Measurements from ENCODE around the gene OR4E1.
"Not testable (repeated sequence)": the region's sequence is repeated elsewhere in the genome, so short reads cannot be mapped to it uniquely, and the experiment has no call there.

OR4E1 gene, protein sequence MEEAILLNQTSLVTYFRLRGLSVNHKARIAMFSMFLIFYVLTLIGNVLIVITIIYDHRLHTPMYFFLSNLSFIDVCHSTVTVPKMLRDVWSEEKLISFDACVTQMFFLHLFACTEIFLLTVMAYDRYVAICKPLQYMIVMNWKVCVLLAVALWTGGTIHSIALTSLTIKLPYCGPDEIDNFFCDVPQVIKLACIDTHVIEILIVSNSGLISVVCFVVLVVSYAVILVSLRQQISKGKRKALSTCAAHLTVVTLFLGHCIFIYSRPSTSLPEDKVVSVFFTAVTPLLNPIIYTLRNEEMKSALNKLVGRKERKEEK

DNA sequence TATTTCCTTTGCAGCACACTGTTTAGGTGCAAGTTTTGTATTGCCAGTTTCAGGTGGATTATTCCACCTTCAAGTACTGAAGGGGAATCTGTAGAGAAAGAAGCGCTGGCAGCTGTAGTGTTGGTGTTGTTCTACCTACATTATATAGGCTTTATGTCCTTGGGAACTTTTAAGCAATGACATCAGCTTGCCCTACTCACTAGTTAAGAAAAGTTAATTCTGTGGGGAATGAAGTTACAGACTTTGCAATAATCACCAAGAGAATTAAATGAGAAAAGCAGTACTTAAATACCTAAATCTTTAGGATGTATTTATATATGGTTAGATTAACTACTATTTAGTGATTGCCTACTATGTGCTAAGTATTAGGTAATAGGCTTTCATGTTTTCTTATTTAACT lies at the start of gene OR4E1:
TSS of gene OR4E1 (minus strand) at position 101 of the 400 bp plus-strand sequence. CDS start 2,883 bp downstream, outside the sequence.
- no peak for DNase-seq

DNA sequence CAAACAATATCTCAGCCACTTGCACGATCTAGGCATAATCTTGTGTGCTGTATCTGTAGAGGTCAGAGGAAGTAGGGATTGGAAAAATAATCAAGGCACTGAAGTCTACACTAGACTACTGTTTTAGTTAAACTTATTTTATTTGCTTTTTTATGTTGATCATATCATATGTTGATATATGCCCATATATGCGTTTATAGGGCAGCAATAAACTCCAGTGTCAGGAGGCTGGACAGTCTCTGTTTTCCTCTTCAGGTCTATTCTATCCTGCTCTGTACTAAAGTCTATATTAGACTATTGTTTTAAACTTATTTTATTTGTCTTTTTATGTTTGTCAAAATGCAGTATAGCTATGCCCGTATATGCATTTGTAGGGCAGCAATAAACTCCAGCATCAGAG lies 47.9 kb upstream of the OR4E1 start:
- DNase-seq = no peak

DNA sequence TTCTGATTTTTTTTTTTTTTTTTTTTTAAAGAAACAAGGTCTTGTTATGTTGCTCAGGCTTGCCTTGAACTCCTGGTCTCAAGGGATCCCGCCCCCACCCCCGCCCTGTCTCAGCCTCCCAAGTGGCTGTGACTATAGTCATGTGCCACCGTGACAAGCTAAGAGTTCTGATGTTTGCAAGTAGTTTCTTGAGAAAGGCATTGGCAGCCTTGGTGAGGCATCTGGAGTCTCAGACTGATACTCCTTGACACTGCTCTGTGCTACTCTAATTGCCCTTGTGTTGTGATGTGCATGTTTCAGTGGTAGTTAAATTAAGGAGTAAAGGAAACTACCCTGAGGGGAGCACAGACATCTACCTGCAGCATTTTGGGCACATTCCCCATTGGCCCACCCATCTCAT lies 46.2 kb upstream of the OR4E1 start:
- DNase-seq = no peak

DNA sequence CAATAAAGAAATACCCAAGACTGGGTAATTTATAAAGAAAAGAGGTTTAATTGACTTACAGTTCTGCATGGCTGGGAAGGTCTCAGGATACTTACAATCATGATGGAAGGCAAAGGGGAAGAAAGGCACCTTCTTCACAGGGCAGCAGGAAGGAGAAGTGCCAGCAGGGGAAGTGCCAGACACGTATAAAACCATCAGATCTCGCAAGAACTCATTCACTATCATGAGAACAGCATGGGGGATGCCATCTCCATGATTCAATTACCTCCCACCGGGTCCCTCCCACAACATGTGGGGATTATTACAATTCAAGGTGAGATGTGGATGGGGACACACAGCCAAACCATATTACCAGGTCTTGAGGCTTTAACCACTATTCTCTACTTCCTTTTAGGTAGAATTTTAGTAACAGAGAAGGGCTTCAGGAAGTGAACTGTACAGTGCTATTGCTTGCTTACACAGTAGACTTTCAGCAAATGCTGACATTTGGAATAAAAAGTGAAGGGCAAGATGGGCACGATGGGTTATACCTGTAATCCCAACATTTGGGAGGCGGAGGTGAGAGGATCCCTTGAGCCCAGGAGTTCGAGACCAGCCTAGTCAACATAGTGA lies 40.8 kb upstream of the OR4E1 start:
- DNase-seq = no peak

DNA sequence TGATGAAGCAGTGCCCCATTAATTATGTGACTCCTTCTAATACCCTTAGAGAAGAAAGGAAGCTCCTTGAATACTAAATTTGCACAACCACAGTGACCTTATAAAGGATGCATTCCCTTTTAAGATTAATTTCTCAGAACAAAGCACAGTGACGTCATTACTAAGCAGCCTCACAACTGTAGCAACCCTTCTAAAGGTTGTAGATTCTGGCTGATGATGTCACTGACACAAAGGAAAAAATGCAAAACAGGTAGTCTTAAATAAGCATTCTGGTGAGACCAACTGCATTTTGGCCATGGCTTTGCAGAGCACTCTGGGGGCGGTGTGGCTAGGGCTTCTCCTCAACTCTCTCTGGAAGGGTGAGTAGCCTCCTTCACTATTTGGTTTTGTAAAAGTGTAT lies 38.4 kb upstream of the OR4E1 start:
- DNase-seq = no peak

DNA sequence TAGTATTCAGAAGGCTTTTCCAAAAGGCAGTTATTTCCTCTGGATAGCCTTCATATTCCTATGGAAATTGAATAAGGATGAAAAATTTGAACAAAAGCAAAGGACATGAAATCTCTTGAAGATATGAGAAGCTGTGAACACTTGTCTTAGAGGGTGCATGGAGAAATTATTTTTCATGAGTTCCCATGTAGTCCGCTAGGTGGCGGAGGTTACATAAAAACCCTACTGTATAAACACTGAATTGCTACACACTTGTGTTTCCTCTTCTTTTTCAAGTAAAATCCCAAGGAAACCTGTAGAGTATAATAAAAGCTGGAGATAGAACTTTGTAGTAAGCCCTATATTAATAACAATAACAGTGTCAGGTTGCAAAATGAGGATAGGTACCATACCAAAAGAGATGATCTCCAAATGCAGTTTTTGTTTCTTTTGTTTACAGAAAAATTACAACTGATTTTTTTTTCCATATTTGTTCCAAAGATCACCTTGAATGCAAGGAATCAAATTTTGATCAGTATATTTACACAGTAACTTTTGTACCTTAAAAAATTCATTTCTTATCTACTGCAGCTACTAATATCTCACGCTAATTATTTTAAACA lies 37.8 kb upstream of the OR4E1 start:
- peak in 1 of 2 donors; percentile 37 for DNase-seq

DNA sequence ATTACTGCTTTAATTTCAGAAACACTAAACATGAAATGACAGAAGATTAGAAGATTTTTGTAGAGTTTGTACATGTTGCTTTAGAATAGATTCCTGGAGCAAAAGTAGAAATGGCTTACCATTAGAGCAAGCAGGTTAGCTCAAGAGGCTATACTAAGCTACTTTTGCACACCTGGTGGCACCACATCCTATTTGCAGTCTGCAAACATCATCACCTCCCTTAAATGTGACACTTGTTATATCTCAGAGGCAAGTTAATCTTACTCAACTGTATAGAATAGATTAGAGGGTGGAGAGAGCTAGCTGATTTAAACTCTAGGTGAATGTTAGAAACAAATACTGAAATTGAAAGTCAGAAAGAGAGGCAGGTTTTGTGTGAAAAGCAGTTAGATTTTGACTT lies 30.7 kb upstream of the OR4E1 start:
- DNase-seq = no peak

DNA sequence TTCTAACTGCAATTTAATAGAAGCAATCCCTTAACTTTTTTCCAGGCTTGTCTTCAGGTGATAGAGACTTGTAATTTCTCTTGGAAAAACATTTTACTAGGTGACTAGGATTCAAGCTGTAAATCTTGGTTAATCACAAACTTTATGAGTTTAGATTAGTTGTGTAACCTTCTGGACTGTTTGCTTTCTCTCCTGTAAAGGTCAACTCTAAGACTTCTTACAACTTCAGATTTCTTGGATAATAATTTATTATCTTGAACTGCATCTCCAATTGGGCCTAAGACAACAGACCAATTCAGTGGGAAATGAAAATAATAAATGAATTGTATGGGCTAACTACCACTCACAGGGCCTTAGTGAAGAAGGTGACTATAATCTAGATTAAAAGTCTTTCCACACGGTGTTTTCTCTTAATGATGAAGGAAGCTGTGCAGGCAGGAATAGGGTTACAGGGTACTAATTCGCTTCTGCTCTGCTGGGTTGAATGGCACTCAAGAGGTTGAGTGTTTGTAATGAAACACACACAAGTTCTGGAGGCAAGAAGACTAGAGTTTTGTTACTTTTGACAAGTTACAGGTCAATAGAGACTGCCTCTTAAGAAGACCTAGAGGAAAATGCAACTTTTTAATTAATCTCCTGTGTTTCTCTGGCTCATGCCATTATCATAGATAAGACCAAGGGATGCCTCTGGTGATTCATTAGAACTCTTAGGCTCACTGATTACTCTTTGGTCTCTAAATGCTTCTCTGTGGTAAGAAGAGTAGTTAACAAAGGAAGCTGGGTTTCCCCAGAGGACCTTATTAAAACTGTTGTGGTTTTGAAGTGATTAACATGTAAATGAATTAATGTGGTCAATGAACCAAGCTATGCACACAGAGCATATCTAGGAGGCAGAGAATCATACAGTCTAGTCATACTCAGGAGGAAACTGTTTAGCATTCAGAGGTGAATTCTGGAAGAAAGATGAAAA lies 30.0 kb upstream of the OR4E1 start:
- no peak for DNase-seq

DNA sequence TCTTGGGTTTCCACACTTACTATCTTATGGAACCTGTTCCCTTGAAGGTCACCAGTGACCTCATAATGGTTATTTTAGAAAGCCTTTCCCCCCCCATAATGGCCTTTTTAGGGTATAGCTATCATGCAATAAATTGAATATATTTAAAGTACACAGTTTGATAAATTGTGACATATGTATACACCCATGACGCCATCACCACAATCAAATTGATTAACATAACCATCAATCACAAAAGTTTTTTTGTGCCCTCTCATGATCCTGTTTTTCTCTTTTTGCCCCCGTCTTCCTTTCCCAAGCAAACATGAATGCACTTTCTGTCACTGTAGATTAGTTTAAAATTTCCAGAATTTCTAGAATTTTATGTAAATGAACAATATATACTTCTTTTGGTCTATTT lies 28.7 kb upstream of the OR4E1 start:
- no peak for DNase-seq

DNA sequence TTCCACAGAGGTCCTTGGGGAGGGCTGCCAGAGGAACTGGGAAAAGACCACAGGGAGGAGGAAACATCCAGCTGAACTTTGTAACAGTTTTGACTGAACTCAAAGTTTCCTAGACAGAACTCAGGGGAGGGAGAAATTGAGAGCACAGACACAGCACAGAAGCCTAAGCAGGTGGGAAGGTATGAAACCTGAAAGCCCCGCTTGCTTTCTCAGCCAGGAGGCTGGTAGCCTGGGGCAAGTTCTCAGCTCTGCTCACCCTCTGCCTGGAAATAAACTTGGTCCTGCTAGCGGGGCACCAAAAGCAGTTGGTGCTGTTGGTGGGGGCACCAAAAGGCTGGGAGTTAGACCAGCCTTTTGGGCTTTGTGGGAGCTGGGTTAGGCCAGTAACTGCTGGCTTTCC lies 25.9 kb upstream of the OR4E1 start:
- no peak for DNase-seq

DNA sequence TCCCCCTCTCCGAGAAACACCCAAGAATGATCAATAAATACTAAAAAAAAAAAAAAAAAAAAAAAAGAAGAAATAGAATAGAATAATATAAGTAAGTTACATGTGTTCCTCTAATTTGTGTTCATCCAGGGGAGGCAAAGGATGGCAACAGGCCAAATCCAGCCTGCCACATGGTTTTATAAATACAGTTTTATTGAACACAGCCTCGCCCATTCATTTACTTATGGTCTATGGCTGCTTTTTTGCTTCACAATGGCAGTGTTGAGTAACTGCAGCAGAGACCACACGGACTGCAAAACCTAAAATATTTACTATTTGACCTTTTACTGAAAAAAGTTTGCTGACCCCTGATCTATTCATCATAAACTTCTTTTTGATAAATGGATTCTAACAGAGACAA lies 24.9 kb upstream of the OR4E1 start:
- DNase-seq = not testable (repeated sequence)

DNA sequence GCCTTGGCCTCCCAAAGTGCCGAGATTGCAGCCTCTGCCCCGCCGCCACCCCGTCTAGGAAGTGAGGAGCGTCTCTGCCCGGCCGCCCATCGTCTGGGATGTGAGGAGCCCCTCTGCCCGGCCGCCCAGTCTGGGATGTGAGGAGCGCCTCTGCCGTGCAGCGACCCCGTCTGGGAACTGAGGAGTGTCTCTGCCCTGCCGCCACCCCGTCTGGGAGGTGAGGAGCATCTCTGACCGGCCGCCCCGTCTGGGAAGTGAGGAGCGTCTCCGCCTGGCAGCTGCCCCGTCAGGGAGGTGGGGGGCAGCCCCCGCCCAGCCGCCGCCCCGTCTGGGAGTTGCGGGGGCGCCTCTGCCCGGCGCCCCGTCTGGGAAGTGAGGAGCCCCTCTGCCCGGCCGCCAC lies 24.0 kb upstream of the OR4E1 start:
- DNase-seq = not testable (repeated sequence)

DNA sequence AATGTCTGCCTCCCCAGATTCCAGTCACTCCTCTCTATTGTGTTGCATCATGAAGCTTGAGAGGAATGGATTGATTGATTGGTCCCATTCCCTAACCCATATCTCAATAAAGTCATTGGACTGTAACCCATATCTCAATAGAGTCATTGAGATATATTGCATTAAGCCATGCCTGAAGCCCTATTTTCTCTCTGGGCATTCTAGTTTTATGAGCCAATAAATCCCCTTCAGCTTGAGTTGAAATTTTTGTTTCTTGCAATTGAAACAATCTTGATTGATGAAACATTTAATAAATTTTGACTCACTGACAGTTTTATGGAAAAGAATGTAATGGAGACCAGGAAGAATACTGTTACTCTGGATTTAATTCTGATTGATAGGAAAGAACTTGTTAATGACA lies 20.8 kb upstream of the OR4E1 start:
- no peak for DNase-seq

DNA sequence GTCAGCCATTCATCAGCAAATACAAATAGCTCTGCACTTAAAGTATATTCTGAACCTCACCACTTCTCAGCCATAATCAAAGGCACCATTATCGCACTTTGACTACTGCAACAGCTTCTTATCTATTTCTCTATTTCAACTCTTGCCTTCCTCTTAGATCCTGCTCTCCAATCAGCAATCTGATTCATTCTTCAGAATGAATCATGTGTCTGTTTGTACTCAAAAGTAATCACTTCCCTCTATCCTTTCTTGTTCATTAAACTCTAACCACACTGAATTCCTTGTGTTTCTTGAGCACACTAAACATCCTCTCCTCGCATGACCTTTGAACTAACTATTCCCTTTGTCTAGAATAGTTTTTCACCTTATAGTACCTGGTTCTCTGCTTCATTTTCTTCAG lies 12.8 kb upstream of the OR4E1 start:
- no peak for DNase-seq

DNA sequence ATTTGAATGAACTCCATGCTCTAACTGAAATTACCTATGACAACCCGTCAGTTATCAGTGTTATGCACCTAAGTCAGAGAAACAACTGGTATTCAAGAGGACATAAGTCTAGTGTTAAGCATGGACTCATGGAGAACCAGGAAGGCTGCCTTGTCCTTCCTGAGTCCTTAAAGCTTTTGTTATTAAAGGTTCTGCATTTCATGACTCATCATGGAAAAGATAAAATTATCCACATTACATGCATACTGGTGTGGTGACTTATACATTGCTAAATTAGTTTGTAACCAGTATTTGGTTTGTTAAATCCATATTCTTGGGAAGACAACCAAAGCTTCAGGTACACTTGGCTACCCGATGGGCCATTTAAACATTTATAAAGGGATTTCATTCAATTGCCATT lies 6.5 kb upstream of the OR4E1 start:
- DNase-seq = no peak

DNA sequence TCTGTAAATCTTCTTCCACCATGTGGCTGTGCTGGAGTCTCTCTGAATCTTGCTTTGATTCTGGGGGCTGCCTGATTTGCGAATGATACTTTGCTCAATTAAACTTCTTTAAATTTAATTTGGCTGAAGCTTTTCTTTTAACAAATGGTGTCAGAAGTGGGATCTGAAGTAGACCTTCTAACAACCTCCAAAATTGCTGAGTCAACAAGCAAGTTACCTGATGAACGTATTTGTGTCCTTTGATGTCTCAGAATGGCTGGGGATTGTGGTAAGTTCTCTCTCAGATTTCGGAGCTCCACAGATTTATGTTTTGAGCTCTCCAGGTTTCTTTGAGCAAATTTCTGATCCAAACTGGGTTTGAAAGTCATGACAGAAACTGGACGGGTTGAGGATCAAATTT lies 1.9 kb upstream of the OR4E1 start:
- DNase-seq = no peak

DNA sequence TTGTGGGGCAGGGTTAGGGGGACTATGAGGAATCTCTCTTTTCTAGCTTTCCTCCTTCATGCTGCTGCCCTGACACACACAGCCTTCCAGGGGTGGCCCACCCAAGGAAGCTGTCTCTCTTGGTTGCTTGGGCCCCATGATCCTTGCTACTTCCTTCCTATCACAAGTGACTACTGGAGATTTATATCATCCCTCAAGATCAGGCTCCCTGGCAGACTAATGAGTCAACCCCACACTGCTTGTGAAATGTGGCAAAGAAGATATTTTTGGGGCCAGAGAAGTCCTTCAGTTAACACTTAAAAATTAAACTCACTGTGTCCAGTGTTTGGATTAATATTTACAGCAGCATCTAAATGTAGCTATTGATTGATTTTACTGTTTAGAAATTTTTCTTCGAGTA lies 1.5 kb downstream of the OR4E1 start:
- no peak for DNase-seq

DNA sequence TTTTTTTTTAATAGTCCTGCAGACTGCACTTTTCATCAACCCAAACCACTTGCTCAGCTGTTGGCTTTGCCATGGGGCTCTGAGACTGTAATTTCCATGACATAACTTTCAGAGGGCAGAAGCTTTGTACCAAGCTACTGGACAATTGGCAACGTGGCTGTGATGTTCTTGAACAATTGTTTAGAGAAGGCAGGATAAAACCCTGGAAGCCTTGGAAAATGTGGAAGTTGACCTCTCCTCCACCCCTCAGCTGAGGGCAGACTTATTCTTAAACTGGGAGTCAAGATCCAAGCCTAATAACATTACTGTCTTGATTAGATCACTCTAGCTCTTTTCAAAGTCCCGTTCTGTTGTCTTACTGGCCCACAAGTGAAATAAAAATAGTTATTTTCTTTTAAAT lies 2.2 kb downstream of the OR4E1 start:
- no peak for DNase-seq

DNA sequence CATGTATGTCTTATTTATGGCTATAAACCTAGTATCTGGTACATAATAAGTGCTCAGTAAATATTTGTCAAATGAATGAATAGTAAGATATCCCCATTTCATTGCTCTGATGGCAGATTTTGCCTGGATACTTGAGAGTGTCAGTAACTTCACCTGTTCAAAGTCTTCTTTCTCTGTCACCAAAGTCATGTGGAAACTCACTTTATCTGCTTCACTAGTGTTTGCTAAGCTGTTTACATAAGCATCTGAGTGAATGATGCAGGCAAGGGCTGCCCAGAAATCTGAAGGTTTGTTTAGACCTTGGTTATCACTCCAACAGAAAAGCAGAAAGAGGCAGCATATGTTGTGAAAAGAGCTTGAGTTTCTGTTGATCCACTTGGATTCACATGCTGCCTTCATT lies 4.3 kb downstream of the OR4E1 start:
- no peak for DNase-seq

DNA sequence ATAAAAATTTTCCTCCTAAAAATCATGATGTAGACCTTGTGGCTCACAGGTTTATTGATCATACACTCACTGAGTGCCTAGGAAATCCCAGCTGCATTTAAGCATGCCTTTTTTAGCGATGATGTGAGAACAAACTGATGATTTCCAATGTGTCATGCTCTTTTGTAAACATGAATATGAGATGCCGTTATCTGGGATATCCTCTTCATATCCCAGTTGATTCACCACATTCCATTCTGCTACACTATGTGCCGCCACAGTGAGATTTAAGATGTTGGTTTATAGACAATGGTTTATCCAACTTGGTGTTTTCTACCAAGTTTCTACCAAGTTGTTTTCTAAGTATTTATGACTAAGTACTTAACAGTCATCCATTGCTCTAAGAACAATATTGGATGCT lies 5.2 kb downstream of the OR4E1 start:
- DNase-seq = no peak

DNA sequence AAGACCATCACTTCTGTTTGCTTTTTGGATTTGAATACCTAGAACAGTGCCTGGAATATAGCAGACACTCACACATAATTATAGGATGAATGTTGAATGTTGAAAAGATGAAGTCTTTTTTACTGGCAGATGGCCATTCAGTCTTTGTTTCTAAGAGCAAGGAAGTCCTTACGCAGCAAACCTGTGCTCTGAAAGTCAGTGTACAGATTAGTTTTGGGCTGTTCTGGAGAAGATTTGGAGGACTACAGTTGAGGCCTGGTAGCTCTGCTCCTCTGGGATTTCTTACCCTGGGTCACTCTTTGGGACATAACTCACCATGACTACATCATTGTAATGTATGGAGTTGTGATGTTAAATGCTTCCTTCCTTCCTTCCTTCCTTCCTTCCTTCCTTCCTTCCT lies 16.6 kb downstream of the OR4E1 start:
- no peak for DNase-seq

DNA sequence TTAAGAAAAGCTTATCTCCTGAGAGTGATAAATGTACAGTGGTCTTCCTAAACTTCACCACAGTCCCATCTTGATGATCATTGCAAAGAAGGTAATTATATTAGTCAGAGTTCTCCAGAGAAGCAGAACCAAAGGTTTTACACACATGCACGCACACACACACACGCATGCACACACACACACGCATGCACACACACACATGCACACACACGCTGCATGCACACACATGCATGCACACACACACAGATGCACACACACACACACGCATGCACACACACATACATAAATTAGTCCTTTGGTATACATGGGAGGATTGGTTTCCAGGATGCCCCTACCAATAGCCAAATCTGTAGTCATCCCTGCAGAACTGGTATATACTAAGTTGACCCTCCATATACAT lies 19.4 kb downstream of the OR4E1 start:
- DNase-seq = no peak

DNA sequence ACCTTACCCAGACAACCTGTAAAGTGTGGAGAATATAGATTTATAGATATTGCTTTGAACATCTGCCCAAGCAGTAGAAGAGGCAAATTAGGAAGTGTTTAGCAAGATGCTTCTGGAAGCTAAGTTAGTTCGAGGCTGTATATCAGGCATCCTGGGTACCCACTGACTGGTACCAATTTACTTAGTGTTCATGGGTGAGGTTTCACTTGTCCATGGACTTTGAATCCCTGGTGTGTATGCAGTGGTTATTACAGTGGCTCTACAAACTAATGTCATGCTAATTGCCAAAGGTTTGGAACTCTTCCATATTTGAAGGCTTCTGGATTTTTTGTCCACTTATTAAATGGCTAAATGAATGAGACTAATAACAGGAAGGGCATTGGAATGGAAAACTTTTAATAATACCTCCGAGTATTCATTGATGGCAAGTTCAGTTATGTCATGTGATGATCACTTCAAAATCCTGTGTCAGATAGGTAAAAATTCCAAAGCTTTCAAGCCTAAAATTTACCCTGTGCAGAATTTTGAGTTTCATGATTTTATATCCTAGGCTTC lies 20.2 kb downstream of the OR4E1 start, which contains the start of gene OR4E2:
TSS of gene OR4E2 (plus strand) at position 505 of the 555 bp plus-strand sequence. CDS start 11,248 bp downstream, outside the sequence.
- no peak for DNase-seq

Measured in hippocampal formation (tissue), 2 donors.